A549 (cell line): ENCODE results near the gene PAQR7.

Experiments used
- CTCF ChIP-seq: fragments of >200 bp; sonication (Bioruptor Twin); formaldehyde crosslinking; IDR thresholded peaks from 3 replicates; pipeline ENCODE4 v1.5.1; 2016
- ESRRA ChIP-seq: fragments of 150-350 bp; IDR thresholded peaks from 2 replicates; pipeline ENCODE4 v1.6.1; 2014; ENCODE audit warnings: mild to moderate bottlenecking, low read length, borderline replicate concordance
- POLR2A ChIP-seq: IDR thresholded peaks from 2 replicates; pipeline ENCODE4 v1.6.1; 2012; ENCODE audit warnings: mild to moderate bottlenecking, low read length
- RFX5 ChIP-seq: fragments of 450-650 bp; IDR thresholded peaks from 2 replicates; pipeline ENCODE4 v1.7.1; 2014; ENCODE audit warnings: antibody characterized with exemption, mild to moderate bottlenecking, moderate library complexity
- RNF2 ChIP-seq: fragments of 200-600 bp; sonication (generic); IDR thresholded peaks from 2 replicates; pipeline ENCODE4 v1.6.1; 2016; ENCODE audit warnings: low read depth, mild to moderate bottlenecking, antibody characterized with exemption, moderate library complexity, borderline replicate concordance
- TF ChIP-seq, protein P1 (sequence below): fragments of >200 bp; sonication (Bioruptor Twin); formaldehyde crosslinking; IDR thresholded peaks from 2 replicates; pipeline ENCODE4 v1.6.1; 2016

DNA sequence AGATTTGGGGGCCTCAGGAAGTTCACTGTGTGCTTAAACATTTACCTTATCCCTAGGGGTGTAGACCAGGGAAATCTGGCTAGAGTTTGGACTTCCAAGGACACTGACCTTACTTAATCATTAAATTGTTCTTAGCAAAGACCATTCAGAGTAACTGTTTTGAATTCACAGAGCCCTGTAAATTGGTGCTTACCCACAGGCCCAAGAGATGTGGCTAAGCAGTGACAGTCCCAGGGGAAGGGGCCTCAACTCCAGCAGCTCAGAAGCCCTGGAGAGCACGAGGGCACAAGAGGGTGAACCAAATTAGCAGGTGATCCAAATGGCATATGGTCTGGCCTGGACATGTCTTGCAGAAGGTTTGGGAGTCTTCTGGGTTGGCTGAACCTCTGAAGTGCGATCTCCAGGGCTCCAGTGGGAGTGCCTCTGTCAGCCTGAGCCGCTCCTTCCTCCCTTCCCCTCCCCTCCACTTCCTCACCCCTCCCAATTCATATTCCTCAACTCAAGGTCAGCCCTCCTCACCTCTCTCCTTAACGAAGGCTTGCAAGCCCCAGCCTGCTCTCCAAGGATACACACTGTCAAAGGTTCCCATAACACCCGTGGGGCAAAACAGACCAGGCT lies 4.3 kb downstream of the PAQR7 start:
- TF ChIP-seq RNF2 (no peak), CTCF (no peak), POLR2A (no peak), RFX5 (no peak), ESRRA (no peak)
- TF ChIP-seq, protein P1, sequence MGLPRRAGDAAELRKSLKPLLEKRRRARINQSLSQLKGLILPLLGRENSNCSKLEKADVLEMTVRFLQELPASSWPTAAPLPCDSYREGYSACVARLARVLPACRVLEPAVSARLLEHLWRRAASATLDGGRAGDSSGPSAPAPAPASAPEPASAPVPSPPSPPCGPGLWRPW: no peak
